DND-41 (cell line): ENCODE results near the gene ING4.

Source experiments
- EZH2 ChIP-seq: IDR thresholded peaks from 3 replicates; pipeline ENCODE4 v1.6.1; 2012; ENCODE audit warnings: borderline replicate concordance, low read depth, mild to moderate bottlenecking, moderate library complexity, low read length, inconsistent platforms; ENCODE audit not compliant: severe bottlenecking
- TF ChIP-seq, protein P1 (sequence below): IDR thresholded peaks from 2 replicates; pipeline ENCODE4 v1.5.1; 2012; ENCODE audit warnings: borderline replicate concordance, low read length, moderate library complexity, mild to moderate bottlenecking; ENCODE audit not compliant: poor library complexity, severe bottlenecking; ENCODE audit errors: extremely low read depth

DNA sequence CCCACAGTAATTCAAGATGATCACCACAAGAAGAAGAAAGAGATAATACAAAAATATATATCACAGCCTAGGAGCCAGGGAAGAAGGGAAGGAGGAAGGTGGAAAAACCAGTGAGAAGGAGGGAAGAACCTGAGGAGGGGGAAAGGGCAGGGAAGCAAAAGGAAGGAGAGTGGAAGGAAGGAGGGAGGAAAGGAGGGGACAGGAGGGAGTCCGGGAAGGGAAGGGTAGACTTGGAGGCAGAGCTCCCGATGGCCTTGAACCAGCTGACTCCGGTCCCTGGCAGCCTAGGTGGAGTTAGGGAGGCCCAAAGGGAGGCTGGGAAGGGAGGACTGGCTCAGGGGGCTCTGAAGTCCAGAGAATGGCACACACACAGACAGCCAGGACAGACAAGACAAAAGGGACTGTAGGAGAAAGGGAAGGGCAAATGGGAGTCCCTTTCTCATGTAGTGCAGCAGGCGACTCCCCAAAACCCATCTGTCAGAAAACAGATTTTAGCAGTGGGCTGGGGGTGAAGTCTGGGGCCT is 31.0 kb upstream of the ING4 start:
- TF ChIP-seq, protein P1, sequence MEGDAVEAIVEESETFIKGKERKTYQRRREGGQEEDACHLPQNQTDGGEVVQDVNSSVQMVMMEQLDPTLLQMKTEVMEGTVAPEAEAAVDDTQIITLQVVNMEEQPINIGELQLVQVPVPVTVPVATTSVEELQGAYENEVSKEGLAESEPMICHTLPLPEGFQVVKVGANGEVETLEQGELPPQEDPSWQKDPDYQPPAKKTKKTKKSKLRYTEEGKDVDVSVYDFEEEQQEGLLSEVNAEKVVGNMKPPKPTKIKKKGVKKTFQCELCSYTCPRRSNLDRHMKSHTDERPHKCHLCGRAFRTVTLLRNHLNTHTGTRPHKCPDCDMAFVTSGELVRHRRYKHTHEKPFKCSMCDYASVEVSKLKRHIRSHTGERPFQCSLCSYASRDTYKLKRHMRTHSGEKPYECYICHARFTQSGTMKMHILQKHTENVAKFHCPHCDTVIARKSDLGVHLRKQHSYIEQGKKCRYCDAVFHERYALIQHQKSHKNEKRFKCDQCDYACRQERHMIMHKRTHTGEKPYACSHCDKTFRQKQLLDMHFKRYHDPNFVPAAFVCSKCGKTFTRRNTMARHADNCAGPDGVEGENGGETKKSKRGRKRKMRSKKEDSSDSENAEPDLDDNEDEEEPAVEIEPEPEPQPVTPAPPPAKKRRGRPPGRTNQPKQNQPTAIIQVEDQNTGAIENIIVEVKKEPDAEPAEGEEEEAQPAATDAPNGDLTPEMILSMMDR, result no peak
- TF ChIP-seq EZH2, result no peak
